ENCODE measurements around the gene EPB41L1. TPM values are rescaled to one million over a fixed set of nuclear protein-coding genes. Genes with fewer than 3 reads are reported as not detected.

Gene EPB41L1
- polyA plus RNA-seq, 1 donor (not counting 4 experiments of a cell fraction or from before 2014, with no cell fraction given) = 1.2 TPM

DNA sequence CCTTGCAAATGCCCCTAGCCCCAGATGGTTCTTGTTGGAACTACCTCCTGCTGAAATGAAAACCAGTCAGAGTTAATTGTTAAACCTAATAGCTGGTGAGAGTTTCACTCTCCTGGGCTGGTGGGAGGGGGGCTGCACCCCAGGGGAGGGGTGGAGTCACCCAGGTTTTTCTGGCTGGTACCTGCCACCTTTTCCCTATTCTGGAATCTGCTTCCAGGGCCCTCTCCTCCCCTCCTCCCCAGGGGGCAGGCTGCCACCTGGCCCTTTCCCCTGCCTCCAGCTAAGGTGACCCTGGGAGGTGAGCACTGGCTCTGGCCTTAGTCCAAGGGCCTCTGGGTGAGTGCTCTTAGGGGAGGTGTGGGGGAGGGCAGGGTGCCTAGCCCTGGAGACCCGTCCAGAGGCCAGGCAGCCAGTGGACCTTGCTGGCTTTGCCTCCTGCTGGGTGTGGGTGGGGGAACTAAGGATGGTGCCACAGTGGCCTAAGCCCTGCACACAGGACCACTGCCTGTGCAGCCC lies 48.8 kb upstream of the EPB41L1 start:
- no peak overlapping the region for H2AFZ ChIP-seq (ENCODE audit: control insufficient read depth, low read length)
- no peak overlapping the region for H3K27ac ChIP-seq (ENCODE audit: control insufficient read depth, insufficient read depth, low read length)
- H3K4me2 ChIP-seq (ENCODE audit: control insufficient read depth, extremely low read depth, insufficient read depth, low read depth, low read length) = no peak overlapping the region
- H3K4me3 ChIP-seq (ENCODE audit: control insufficient read depth in 2 of 3, extremely low read depth in 1 of 3, insufficient read depth in 2 of 3, low read depth in 1 of 3, low read length in 3 of 3) = no peak overlapping the region
- DNase-seq (ENCODE audit: low read depth, low spot score) (no peak), FAIRE-seq (no peak)
- H3K4me1 ChIP-seq (ENCODE audit: control insufficient read depth, extremely low read depth, insufficient read depth, low read length) = no peaks in the 10 kb centered on the region
- H3K36me3 ChIP-seq (ENCODE audit: control insufficient read depth in 2 of 2, extremely low read depth in 1 of 2, insufficient read depth in 2 of 2, low read length in 2 of 2) = no peaks in the 10 kb centered on the region
- H3K27me3 ChIP-seq (ENCODE audit: control insufficient read depth, extremely low read depth, insufficient read depth, low read length) = no peaks in the 10 kb centered on the region
- H3K9me3 ChIP-seq (ENCODE audit: control insufficient read depth, low read depth, low read length) = no peaks in the 10 kb centered on the region
- TF ChIP-seq, protein P1, sequence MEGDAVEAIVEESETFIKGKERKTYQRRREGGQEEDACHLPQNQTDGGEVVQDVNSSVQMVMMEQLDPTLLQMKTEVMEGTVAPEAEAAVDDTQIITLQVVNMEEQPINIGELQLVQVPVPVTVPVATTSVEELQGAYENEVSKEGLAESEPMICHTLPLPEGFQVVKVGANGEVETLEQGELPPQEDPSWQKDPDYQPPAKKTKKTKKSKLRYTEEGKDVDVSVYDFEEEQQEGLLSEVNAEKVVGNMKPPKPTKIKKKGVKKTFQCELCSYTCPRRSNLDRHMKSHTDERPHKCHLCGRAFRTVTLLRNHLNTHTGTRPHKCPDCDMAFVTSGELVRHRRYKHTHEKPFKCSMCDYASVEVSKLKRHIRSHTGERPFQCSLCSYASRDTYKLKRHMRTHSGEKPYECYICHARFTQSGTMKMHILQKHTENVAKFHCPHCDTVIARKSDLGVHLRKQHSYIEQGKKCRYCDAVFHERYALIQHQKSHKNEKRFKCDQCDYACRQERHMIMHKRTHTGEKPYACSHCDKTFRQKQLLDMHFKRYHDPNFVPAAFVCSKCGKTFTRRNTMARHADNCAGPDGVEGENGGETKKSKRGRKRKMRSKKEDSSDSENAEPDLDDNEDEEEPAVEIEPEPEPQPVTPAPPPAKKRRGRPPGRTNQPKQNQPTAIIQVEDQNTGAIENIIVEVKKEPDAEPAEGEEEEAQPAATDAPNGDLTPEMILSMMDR (optimal IDR thresholded peaks at IDR 0.05 in 1 of 3, IDR thresholded peaks at IDR 0.05 in 1 of 3, conservative IDR thresholded peaks at IDR 0.05 in 1 of 3; ENCODE audit: extremely low read depth in 1 of 3, insufficient read depth in 2 of 3, low read length in 3 of 3) = no peak
- no peak for TF ChIP-seq EZH2 (IDR thresholded peaks at IDR 0.05; ENCODE audit: low read length)
- no peaks in the 10 kb centered on the region for H4K20me1 ChIP-seq (ENCODE audit: control insufficient read depth, extremely low read depth, insufficient read depth, low read length)
- H3K9ac ChIP-seq (ENCODE audit: control insufficient read depth, extremely low read depth, insufficient read depth, low read length) = no peak overlapping the region
- H3K79me2 ChIP-seq (ENCODE audit: control insufficient read depth, insufficient read depth, low read length) = no peaks in the 10 kb centered on the region
- dilution Hi-C loops (cut with MboI; ENCODE audit: extremely low pct_ligation_motif_present, low sequenced_read_pairs) = no loop called here
- H3K9me1 ChIP-seq (ENCODE audit: control insufficient read depth, extremely low read depth, insufficient read depth, low read length) = no peaks in the 10 kb centered on the region

- Histone ChIP-seq H3K27me3 (ENCODE audit: control insufficient read depth, extremely low read depth, insufficient read depth, low read length) (no peaks in the 10 kb centered on the region), H3K79me2 (ENCODE audit: control insufficient read depth, insufficient read depth, low read length) (no peaks in the 10 kb centered on the region), H4K20me1 (ENCODE audit: control insufficient read depth, extremely low read depth, insufficient read depth, low read length) (no peaks in the 10 kb centered on the region), H2AFZ (ENCODE audit: control insufficient read depth, low read length) (no peak overlapping the region), H3K4me3 (ENCODE audit: control insufficient read depth in 2 of 3, extremely low read depth in 1 of 3, insufficient read depth in 2 of 3, low read depth in 1 of 3, low read length in 3 of 3) (no peak overlapping the region), H3K9me1 (ENCODE audit: control insufficient read depth, extremely low read depth, insufficient read depth, low read length) (no peaks in the 10 kb centered on the region), H3K27ac (ENCODE audit: control insufficient read depth, insufficient read depth, low read length) (no peak overlapping the region), H3K9me3 (ENCODE audit: control insufficient read depth, low read depth, low read length) (no peaks in the 10 kb centered on the region), H3K4me2 (ENCODE audit: control insufficient read depth, extremely low read depth, insufficient read depth, low read depth, low read length) (no peak overlapping the region), H3K4me1 (ENCODE audit: control insufficient read depth, extremely low read depth, insufficient read depth, low read length) (no peaks in the 10 kb centered on the region), H3K9ac (ENCODE audit: control insufficient read depth, extremely low read depth, insufficient read depth, low read length) (no peak overlapping the region), H3K36me3 (ENCODE audit: control insufficient read depth in 2 of 2, extremely low read depth in 1 of 2, insufficient read depth in 2 of 2, low read length in 2 of 2) (no peaks in the 10 kb centered on the region)
- no peak for DNase-seq (ENCODE audit: low read depth, low spot score)
- TF ChIP-seq, protein P1 (optimal IDR thresholded peaks at IDR 0.05 in 1 of 3, IDR thresholded peaks at IDR 0.05 in 1 of 3, conservative IDR thresholded peaks at IDR 0.05 in 1 of 3; ENCODE audit: extremely low read depth in 1 of 3, insufficient read depth in 2 of 3, low read length in 3 of 3) = no peak
- TF ChIP-seq EZH2 (IDR thresholded peaks at IDR 0.05; ENCODE audit: low read length) = no peak
- dilution Hi-C loops (cut with MboI; ENCODE audit: extremely low pct_ligation_motif_present, low sequenced_read_pairs) = no loop called here
- FAIRE-seq = no peak
Measured at GRCh38 chr20:36106606-36107005, 47.9 kb upstream of the EPB41L1 start.
